Stimulated activated CD4-positive, alpha-beta T cell treated with anti-CD3 and anti-CD28 coated beads, Interleukin-1b, Interleukin-23, amount 100 ng/mL, for 1 hour (primary cell): ENCODE measurements around the gene TXLNB.

ENCODE experiments used
- DNase-seq, 2 donors: peaks; one replicate each; pipeline ENCODE4 v3.0.0-alpha.2; 2020; ENCODE audit warnings: low read depth in 2 of 2

The TXLNB gene

DNA sequence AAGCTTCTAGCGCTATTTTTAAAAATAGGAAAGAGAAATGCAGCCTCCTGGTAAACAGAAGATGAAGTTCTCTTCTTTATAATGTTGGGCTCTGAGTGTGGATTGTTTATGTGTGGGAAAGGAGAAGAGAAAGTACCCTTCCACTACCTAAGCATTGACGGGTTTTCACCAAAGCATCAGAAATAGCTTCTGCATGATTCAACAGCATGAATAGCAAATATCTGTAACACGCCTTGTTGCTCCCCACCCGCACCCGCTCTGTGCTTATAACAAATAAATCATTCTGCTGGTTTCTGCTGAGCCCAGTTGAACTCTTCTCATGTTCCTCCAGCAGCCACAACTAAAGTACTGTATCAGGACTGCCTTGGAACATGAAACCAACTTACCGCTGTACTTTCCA is 20.7 kb downstream of the TXLNB start:
- DNase-seq = no peak

DNA sequence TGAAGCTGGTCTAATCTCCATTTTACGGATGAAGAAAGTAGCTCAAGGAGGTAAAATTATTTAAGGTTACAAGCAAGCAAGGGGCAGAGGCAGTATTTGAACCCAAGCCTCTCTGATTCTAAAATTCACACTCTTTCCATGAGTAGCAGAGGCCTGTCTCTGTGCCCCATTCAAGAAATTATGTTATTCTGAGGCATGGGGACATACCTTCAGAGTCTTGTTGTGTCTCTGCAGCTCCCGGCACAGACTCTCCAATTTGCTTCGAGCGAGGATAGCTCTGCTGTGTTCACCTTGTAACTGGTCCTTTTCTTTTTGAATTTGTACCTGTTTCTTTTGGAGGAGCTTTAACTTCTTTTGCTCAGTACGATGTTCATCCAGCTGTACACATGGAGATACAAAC is 21.5 kb downstream of the TXLNB start:
- no peak for DNase-seq

GRCh38 chr6:139265512-139266190 is 26.1 kb downstream of the TXLNB start:
- no peak for DNase-seq

DNA sequence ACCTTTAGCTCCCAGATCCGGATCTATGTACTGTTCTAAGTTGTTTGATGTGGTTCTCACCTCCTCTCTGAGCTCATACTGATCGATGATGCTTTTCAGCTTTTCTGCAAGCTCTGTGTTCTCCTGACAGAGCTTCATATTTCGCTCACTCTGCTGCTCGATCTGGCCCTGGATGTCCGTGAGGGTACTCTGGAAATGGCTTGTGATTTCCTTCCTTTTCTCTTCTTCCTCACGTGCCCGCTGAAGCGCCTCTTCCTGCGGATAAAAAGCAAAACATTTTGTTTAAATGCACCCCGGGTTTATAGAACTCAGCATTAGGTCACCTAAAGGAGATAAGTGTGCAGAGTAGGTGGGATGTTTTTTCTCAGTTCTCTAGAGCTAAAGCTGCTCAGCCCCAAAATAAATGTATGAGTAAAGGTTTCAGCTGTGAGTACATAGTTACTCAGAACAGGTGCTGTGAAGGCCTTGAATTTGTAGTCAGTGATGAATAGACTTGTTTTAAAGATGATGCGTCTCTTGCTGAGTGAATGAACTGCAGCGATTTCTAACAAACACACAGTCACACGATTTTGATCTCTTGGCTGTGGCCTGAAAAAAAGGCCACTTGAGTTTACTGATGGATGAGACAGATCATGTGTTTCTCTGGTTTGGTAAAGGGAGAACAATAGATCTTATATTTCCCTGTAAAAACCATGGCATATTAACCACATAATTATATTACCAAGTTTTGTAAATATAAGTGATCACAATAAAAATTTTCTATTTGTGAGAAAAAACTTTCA is 29.1 kb downstream of the TXLNB start:
- no peak for DNase-seq

GRCh38 chr6:139257821-139258398 is 33.9 kb downstream of the TXLNB start:
- DNase-seq = no peak

GRCh38 chr6:139257291-139257690 is 34.5 kb downstream of the TXLNB start:
- DNase-seq = no peak

- no peak for DNase-seq
These were observed 35.7 kb downstream of the TXLNB start for GRCh38 chr6:139256087-139256486.

- DNase-seq = no peak
These were observed 37.6 kb downstream of the TXLNB start for GRCh38 chr6:139254196-139254595.

- DNase-seq = no peak
These were observed 38.1 kb downstream of the TXLNB start for GRCh38 chr6:139253656-139254055.

DNA sequence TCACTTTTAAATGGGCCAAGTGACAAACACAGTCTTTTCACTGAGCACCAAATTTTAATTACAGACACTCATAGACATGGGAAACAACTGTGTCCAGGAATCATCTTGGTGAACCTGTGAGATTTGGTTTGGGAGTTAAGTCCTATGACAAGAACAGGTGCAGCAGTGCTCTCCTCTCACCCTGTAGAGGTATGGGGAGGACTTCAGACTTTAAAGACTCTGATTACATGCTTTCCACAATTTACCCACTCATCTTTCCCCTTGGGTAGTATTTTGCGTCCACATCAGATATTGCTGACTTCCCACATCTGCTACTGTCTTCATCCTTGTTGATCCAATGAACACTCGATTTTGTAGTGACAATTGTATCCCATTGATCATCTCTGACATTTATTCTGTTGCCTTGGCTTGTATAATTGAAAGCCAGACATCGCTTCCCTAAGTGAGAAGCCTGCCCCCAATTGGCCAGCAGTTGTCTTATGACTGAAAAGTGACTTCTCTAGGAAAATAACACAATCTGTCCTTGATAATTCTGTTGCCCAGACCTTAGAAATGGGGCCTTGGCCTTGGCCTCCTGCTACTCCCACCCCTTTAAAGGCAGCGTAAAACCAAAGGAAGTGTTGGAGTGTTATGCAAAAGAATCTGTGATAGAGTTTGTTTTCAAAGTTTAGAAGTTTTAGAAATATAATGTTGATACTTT is 40.0 kb downstream of the TXLNB start:
- no peak for DNase-seq

DNA sequence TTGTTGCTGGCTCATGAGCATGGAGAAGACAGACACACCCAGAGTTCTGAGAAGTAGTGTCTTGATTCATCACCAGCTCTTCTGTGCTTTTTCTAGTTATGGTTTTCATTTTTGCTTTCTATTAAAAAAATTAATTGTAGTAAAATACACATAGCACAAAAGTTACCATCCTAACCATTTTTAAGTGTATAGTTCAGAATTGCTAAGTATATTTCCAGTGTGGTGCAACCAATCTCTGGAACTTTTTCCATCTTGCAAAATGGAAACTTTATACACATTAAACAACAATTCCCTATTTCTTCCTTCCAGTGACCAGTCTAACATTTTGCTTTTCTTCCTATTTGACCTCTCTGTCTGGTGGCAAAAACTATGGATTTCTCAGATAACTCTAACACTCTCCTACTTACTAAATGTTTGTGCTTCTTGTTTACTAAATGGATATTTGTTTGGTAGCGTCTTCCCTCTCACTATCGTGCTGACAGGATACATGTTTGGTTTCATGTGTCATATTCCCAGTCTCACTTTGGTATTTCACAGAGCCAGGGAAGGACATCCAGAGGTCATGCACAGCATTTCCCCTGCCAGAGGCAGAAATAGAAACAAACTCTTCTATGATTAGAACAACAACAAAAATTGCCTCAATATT is 40.6 kb downstream of the TXLNB start:
- no peak for DNase-seq

GRCh38 chr6:139250296-139251044 is 41.3 kb downstream of the TXLNB start:
- DNase-seq = peak in 1 of 2 donors; percentile 10

- DNase-seq = peak in 1 of 2 donors; percentile 24
These were observed 42.4 kb downstream of the TXLNB start for GRCh38 chr6:139249395-139249794.

- no peak for DNase-seq
These were observed 42.9 kb downstream of the TXLNB start for GRCh38 chr6:139248911-139249310.

DNA sequence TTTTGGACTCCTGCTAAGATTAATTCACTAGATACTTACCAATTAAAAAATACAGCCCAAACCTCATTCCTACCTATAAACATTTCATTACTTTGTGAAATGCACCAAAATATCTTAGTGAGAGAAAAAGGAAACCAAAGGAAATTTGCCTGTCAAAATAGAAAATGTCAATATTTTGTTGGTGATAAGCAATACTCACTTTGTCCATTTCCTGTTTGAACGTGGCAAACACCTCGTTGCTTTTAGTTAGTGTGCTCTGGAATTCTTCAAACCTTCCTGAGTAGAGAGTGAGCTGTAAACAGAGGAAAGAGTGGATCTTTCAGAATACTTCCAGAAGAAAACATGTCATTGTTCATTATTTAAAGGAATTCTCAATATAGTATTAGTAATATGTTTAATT is 44.2 kb downstream of the TXLNB start:
- no peak for DNase-seq

- no peak for DNase-seq
These were observed 48.3 kb downstream of the TXLNB start for GRCh38 chr6:139243536-139243935.

- DNase-seq = no peak
These were observed 49.1 kb downstream of the TXLNB start for GRCh38 chr6:139242457-139243240.

GRCh38 chr6:139240161-139241010 is 51.4 kb downstream of the TXLNB start:
- no peak for DNase-seq

GRCh38 chr6:139239064-139239463 is 52.7 kb downstream of the TXLNB start:
- DNase-seq = no peak
